HG03108 (cell line): ENCODE measurements around the gene C14orf119.

Source experiments
- ATAC-seq: cut with Tn5 transposase; IDR thresholded peaks from one replicate; pipeline ENCODE4 v1.9.1; 2021; ENCODE audit warnings: moderate library complexity; ENCODE audit not compliant: unreplicated experiment

The C14orf119 gene

GRCh38 chr14:23146351-23146910, 51.1 kb downstream of the C14orf119 start:
- ATAC-seq, result no peak

DNA sequence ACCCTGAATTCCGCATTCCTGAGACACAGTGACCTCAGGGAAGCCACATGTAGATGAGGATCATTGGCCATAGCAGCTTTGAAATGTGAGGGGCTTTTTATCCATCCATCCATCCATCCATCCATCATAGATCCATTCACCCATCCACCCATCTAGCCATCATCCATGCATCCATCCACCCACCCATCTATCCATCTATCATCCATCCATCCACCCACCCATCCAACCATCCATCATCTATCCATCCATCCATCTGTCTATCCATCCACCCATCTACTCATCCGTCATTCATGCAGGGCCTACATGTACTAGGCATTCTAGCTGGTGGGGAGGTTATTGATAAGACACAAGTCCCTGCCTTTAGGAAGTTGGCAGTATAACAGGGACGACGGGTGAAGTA, 51.7 kb downstream of the C14orf119 start:
- ATAC-seq, result no peak

DNA sequence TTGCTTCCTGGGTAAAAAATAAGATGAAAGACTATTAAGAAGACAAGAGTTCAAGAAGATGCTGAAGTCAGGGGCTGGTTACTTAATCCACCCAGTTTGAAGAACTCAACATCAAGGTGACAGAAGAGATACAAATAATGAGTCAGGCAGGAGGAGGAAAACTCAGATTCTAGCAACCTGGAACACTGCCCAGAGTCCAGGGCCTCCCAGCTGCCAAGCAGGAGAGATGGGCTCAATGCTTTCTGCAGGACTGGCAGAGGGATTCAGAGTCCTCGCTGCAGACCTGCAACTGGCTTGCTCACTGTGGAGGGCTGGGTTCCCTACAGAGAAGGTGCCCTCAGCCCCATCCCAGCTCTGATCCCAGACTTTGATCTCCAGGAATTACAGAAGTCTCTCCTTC, 52.4 kb downstream of the C14orf119 start:
- ATAC-seq, result no peak

DNA sequence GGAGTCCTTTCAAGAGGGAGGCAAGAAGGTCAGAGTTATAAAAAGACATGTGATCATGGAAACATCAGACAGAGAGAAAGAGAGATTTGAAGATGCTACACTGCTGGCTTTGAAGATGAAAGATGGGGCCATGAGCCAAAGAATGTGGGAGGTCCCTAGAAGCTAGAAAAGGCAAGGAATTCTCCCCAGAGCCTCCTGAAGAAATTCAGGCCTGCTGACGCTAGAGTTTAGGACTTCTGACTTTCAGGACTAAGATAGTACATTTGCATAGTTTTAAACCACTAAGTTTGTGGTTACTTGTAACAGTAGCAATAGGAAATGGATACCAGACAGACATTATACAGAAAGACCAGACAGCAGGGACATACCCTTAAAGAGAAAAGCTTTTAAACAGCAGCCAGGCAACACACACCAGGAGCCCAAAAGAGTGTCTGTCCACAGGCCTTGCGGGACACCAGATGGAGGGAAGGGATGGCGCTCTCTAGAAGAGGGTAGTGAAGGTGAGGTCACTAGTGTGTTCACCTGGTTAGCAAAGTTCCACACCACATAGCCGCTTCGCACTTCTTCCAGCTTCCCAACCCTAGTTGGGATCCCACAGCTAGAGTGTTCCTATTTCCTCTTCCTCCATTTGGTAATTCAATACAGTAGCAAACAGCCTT, 53.4 kb downstream of the C14orf119 start:
- ATAC-seq, result no peak

DNA sequence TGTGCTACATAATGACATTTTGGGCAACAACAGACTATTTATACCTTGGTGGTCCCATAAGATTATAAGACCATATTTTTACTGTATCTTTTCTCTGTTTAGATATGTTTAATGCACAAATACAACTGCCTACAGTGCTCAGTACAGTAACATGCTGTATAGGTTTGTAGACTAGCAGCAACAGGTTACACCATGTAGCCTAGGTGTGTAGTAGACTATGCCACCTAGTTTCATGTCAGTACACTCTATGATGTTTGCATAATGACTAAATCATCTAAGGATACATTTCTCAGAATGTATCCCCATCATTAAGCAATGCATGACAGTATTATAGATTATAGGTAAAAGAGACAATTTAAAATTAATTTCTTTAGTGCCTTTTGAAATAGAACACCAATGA, 54.4 kb downstream of the C14orf119 start:
- no peak for ATAC-seq
